A549 (cell line): ENCODE results near the gene PCID2.

Experiments
- CEBPB ChIP-seq, 2 experiments: fragments of >200 bp in 1 of 2; sonication (Bioruptor Twin) in 1 of 2; formaldehyde crosslinking in 1 of 2; IDR thresholded peaks; 2 replicates each; pipeline ENCODE4 v1.6.1; 2012 to 2016
- CTCF ChIP-seq: fragments of >200 bp; sonication (Bioruptor Twin); formaldehyde crosslinking; IDR thresholded peaks from 3 replicates; pipeline ENCODE4 v1.5.1; 2016
- EP300 ChIP-seq, 2 experiments: fragments of >200 bp; sonication (Bioruptor Twin); formaldehyde crosslinking; IDR thresholded peaks; 2 replicates in 1 of 2; 3 replicates in 1 of 2; pipeline ENCODE4 v1.6.1; 2016 to 2017
- PHF8 ChIP-seq: fragments of 200-600 bp; sonication (generic); IDR thresholded peaks from 2 replicates; pipeline ENCODE4 v1.6.1; 2016; ENCODE audit warnings: low read depth, mild to moderate bottlenecking, antibody characterized with exemption, moderate library complexity, borderline replicate concordance
- POLR2A ChIP-seq: IDR thresholded peaks from 2 replicates; pipeline ENCODE4 v1.6.1; 2012; ENCODE audit warnings: mild to moderate bottlenecking, low read length
- RCOR1 ChIP-seq: fragments of 150-350 bp; IDR thresholded peaks from 2 replicates; pipeline ENCODE4 v1.6.1; 2014; ENCODE audit warnings: antibody characterized with exemption, low read length, low read depth

- TF ChIP-seq PHF8 (no peak), CTCF (no peak), EP300 (IDR thresholded peaks at IDR 0.05) (no peak), RCOR1 (no peak), CEBPB (IDR thresholded peaks at IDR 0.05) (no peak), POLR2A (no peak)
Observed at GRCh38 chr13:113179374-113180230, 28.9 kb downstream of the PCID2 start.
